ENCODE results near the gene ZBED2.

DNA sequence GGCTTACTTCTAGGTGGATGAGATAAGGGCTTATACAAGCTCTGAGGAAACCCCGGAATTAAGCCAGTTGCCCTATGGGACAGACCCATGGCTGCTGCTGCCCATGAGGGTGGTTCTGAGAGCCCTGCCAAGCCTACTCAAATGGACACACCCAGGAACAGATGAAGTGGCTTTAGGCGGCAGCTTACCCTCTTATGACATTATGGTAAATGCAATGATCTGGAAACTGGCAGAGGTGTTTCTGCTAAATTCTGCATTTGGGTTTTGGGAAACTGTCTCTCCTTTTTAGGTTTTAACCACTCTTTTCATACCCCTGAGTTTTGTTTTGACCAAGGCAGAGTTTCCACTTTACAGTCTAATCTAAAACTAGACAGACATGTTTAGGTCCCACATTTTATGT lies 9.0 kb upstream of the ZBED2 start:
- TF ChIP-seq, protein P1, sequence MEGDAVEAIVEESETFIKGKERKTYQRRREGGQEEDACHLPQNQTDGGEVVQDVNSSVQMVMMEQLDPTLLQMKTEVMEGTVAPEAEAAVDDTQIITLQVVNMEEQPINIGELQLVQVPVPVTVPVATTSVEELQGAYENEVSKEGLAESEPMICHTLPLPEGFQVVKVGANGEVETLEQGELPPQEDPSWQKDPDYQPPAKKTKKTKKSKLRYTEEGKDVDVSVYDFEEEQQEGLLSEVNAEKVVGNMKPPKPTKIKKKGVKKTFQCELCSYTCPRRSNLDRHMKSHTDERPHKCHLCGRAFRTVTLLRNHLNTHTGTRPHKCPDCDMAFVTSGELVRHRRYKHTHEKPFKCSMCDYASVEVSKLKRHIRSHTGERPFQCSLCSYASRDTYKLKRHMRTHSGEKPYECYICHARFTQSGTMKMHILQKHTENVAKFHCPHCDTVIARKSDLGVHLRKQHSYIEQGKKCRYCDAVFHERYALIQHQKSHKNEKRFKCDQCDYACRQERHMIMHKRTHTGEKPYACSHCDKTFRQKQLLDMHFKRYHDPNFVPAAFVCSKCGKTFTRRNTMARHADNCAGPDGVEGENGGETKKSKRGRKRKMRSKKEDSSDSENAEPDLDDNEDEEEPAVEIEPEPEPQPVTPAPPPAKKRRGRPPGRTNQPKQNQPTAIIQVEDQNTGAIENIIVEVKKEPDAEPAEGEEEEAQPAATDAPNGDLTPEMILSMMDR (IDR thresholded peaks at IDR 0.05; ENCODE audit: poor library complexity): no peak
- TF ChIP-seq EZH2phosphoT487 (IDR thresholded peaks at IDR 0.05; ENCODE audit: low read depth, severe bottlenecking, unreplicated experiment): no peak
- no peak for TF ChIP-seq EZH2 (IDR thresholded peaks at IDR 0.05; ENCODE audit: borderline replicate concordance)
